ENCODE data around the gene ATP11B.
"Not testable (repeated sequence)": the region's sequence is repeated elsewhere in the genome, so short reads cannot be mapped to it uniquely, and the experiment has no call there.

Gene ATP11B

GRCh38 chr3:182795389-182795782 is 2.1 kb downstream of the ATP11B start:
- DNase-seq (ENCODE audit: low spot score) = peak; percentile 38

- DNase-seq (ENCODE audit: low spot score) = no peak
Measured at GRCh38 chr3:182796310-182796709, 3.0 kb downstream of the ATP11B start.

GRCh38 chr3:182797876-182798275 is 4.6 kb downstream of the ATP11B start:
- DNase-seq (ENCODE audit: low spot score) = no peak

- not testable (repeated sequence) for DNase-seq (ENCODE audit: low spot score)
Measured at GRCh38 chr3:182799143-182799542, 5.8 kb downstream of the ATP11B start.

GRCh38 chr3:182800508-182800907 is 7.2 kb downstream of the ATP11B start:
- DNase-seq (ENCODE audit: low spot score) = no peak

GRCh38 chr3:182802413-182803390 is 9.4 kb downstream of the ATP11B start:
- DNase-seq (ENCODE audit: low spot score) = no peak

- DNase-seq (ENCODE audit: low spot score) = no peak
Measured at GRCh38 chr3:182803596-182803995, 10.3 kb downstream of the ATP11B start.

GRCh38 chr3:182807061-182807460 is 13.8 kb downstream of the ATP11B start:
- DNase-seq (ENCODE audit: low spot score) = no peak

- no peak for DNase-seq (ENCODE audit: low spot score)
Measured at GRCh38 chr3:182808041-182808770, 14.9 kb downstream of the ATP11B start.

GRCh38 chr3:182809531-182809930 is 16.2 kb downstream of the ATP11B start:
- DNase-seq (ENCODE audit: low spot score) = no peak

- no peak for DNase-seq (ENCODE audit: low spot score)
Measured at GRCh38 chr3:182810574-182811268, 17.4 kb downstream of the ATP11B start.

- DNase-seq (ENCODE audit: low spot score) = no peak
Measured at GRCh38 chr3:182811269-182811596, 17.9 kb downstream of the ATP11B start.

GRCh38 chr3:182812123-182812522 is 18.8 kb downstream of the ATP11B start:
- DNase-seq (ENCODE audit: low spot score) = no peak

- no peak for DNase-seq (ENCODE audit: low spot score)
Measured at GRCh38 chr3:182814419-182815062, 21.2 kb downstream of the ATP11B start.

GRCh38 chr3:182816181-182816580 is 22.9 kb downstream of the ATP11B start:
- no peak for DNase-seq (ENCODE audit: low spot score)

GRCh38 chr3:182818296-182818978 is 25.1 kb downstream of the ATP11B start:
- DNase-seq (ENCODE audit: low spot score) = no peak

- DNase-seq (ENCODE audit: low spot score) = no peak
Measured at GRCh38 chr3:182821221-182821981, 28.1 kb downstream of the ATP11B start.

- not testable (repeated sequence) for DNase-seq (ENCODE audit: low spot score)
Measured at GRCh38 chr3:182822260-182822659, 29.0 kb downstream of the ATP11B start.

- DNase-seq (ENCODE audit: low spot score) = no peak
Measured at GRCh38 chr3:182824957-182825356, 31.7 kb downstream of the ATP11B start.

- no peak for DNase-seq (ENCODE audit: low spot score)
Measured at GRCh38 chr3:182829761-182830405, 36.6 kb downstream of the ATP11B start.
